GM04504 (cell line): ENCODE results near the gene POLR2I.
"Not testable (repeated sequence)": the region's sequence is repeated elsewhere in the genome, so short reads cannot be mapped to it uniquely, and the experiment has no call there.

Experiments
- DNase-seq: peaks from one replicate; pipeline ENCODE4 v3.0.0-alpha.2; 2012; ENCODE audit warnings: low read depth

POLR2I gene

DNA sequence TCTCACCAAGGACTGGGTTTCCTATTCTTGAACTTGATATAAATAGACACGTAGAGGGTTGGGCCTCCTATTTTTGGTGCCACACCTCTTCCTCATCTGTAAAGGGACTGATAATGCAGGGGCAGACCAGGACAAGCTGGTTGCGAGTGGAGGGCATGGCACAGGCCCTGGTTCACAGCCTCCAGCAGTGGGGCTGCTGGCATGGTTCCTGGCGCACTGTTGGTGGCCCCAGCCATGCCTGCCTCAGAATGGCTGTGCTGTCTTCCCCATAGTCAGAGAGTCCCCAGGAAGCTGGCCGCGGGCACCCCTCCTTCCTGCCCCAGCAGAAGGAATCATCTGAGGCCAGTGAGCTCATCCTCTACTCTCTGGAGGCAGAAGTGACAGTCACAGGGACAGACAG is 14.2 kb downstream of the POLR2I start:
- no peak for DNase-seq

DNA sequence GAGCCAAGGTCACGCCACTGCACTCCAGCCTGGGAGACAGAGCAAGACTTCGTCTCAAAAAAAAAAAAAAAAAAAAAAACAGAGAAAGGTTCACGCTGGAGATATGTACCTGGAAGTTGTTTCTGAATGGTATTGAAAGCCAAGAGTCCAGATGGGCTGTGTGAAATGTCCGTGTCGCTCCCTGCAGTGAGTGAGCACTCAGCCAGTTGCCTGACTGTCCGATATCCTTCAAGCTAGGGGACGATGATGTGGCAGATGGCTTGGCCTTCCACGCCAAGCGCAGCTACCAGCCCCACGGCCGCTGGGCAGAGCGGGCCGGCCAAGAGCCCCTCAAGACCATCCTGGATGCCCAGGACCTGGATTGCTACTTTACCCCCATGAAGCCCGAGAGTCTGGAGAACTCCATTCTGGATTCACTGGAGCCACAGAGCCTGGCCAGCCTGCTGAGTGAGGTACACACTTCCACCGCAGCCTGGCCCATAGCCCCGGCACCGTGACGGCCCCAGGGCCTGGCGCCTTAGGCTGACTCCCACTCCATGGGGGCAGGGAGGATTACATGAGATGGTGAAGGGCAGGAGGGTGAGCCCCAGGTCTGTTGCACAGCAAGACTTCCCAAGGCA is 15.4 kb downstream of the POLR2I start:
- no peak for DNase-seq

DNA sequence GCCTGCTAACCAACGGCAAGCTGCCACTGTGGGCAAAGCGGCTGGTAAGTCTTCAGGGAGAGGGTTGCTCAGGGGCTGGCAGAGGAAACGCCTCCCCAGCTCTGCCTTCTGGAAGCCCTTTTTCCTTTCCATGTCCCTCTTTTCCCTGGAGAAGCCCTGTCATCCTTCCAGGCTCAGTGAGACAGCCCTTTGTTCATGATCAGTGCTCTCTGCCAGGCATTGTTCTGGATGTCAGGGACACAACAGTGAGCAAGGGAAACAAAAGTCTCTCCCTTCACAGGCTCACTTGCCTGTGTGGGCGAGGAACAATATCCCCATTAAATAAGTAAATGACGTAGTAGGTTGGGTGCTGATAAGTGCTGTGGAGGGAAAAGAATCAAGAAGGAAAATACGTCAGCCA is 17.6 kb downstream of the POLR2I start:
- no peak for DNase-seq

DNA sequence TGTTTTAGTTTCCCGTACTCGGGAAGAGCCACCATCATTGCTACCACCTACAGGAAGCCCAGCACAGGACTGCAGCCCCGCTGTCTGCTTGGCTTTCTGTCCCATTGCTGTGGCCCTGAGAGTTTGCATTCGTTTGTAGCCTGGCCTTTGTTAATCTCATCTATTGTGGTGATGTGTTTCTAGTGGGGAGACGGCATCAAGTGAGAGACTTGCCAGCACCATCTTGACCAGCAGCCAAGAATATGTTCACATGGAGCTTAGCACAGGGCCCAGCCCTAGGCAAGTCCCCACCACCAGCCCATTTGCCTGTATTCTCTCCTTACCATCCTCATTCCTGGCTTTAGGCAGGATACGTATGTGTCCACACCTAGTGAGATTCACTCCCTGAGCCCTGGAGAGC is 21.0 kb downstream of the POLR2I start:
- no peak for DNase-seq

DNA sequence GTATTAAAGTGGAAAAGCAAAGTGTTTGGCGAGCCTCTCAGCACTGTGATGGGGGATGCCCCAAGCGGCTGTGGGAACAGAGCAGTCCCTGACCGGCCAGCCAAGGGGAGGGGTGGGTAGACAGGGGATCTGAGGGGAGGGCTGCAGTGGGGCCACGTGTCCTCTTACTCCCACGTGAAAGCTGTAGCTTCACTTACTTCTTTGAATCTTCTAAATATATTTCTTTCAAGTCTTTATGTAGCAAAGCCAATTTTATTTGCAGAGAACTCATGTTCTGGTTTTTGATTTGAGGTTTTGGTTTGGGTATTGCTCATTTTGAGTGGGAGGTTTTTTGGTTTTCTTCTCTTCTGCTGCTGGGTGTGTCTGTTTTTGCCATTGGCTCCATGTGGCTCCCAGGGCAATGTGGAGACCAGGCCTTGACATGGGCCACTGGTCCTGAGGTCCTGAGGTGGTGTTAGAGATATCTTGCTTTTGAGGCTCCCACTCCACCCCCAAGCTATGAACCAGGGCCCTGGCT is 21.5 kb downstream of the POLR2I start:
- no peak for DNase-seq

DNA sequence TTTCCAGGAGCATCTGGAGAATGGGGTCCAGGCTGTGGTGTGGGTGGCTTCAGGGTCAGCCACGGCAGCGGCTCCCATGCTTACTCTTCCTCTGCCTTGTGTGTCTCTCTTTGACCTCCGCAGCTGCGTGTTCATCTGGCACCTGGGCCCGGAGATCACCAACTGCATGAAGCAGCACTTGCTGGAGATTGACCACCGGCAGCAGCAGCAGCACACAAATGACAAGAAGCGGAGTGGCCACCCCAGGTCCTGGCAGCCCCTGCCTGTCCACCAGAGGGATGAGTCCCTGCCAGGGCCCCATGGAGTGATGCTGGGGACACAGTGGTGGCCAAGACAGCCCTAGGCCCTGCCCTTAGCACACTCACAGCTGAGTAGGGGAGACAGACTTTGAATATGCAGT is 22.1 kb downstream of the POLR2I start:
- no peak for DNase-seq

DNA sequence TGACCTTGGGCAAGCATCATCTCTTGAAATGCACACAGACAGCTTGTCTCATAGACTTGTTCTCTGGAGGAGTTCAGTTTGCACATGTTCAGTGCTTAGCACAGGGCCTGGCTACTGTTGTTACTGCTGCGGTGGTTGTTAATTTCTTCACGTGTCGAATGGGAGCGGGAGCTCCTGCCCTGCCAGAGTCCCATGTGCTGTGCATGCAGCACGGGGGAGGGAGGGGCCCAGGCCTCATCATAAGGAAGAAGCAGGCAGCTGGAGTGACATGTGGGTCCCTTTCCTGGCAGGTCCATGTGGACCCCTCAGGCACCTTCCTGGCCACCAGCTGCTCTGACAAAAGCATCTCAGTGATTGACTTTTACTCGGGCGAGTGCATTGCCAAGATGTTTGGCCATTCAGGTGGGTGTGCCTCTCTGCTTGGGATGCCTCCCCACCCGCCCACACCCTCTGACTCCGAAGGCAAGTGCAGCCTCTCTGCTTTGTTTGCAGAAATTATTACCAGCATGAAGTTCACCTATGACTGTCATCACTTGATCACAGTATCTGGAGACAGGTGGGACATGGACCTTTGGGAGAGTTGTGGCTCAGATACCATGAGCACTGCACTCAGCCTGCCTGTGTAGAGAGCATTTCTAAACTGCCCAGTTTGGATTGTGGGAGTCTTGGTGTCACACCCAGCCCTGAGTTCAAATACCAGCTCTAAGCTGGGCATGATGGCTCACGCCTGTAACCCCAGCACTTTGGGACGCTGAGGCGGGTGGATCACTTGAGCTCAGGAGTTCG is 23.6 kb downstream of the POLR2I start:
- no peak for DNase-seq

DNA sequence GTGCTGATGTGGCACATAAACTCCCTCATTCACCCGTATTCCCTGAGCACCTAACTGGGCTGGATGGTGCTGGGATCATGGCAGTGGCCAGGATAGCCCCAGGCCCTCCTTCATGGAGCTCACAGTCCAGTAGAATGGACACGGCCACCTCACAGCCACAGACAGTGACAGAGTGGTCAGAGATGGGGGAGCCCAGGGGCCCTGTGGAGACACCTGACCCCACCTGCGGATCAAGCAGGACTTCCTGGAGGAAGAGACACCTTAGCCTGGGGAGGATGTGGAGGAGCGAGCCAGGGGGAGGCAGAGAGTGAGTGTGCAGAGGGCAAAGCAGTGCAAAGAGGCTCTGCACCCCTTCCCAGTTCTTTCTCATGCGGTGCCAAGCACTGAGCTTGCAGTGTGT is 24.8 kb downstream of the POLR2I start:
- DNase-seq = no peak

DNA sequence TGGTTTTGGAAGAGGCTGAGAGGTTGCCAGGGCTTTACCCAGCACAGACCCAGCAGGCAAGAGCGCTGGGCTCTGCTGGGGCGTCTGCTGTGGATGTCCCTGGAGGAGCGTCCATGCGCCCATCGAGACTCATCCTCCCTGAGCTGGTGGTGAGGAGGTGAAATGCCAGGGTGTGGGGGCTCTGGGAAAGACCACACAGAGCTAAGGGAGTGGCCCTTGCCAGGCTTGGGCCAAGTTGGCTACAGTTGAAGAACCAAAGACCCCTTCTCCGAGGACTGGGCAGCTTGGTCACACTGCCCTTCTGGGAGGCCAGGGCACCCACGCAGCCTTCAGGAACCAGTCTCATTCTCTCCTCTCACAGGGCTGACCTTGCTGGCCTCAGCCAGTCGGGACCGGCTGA is 28.3 kb downstream of the POLR2I start:
- DNase-seq = no peak

DNA sequence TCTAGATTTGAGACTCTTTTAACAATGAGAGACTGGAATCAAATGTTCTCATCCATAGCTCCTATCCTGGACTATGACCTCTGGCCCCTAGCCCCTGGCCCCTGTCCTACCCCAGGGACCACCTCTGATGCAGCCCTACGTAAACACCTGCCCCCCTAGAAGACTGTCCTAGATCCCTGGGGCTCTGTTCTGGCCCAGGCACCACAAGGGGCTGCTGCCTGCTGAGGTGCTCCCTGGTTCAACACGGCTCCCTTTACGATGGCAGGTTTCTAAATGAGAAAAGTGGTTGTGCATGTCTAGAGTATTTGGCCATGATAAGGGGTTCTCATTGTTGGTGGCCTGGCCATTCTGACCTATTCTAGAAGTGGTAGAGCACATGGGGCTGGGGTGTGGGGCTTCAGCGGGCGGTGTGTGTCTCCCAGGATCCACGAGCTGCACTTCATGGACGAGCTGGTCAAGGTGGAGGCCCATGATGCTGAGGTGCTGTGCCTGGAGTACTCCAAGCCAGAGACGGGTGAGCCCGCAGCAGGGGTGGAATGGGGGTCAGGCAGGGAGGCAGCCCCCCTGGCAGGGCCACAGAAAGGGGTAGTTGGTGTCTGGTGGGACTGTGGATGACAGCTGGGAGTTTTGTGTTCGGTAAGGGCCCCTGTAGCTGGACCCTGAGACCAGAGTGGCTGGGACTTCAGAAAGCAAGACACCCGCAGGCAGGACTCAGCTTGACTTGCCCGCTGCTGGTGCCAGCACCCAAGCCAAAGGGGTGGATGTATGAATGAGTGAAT is 30.3 kb downstream of the POLR2I start:
- no peak for DNase-seq

DNA sequence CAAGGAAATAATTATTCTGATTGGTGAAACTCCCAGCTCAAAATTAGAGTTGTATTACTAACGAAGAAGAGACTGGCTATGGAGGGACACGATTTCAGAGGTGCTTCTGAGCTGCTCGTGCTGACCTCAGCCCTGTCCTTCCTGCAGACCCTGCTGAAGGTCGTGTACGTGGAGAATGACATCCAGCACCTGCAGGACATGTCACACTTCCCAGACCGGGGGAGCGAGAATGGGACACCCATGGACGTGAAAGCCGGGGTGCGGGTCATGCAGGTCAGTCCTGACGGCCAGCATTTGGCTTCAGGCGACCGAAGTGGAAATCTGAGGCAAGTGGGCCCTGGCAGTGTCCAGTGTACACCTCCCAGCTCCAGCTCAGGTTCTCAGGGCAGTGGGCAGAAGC is 31.8 kb downstream of the POLR2I start:
- no peak for DNase-seq

DNA sequence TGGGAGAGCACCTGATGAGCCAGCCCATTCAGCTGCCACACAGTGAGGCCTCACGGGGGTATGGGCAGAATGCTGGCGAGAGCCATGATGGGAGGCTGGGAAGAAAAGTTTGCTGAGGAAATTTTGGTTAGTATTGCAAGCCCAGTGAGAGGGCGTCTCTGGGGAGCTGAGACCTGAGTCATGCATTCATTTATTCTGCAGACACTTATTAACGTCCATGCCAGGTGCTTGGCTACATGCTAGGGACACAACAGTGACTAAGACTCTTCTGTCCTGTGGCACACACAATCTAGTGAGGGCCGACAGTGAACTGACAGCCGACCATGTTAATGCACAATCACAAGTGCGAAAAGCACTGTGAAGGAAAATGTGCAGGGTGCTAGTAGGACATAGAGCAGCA is 32.8 kb downstream of the POLR2I start:
- DNase-seq = no peak

DNA sequence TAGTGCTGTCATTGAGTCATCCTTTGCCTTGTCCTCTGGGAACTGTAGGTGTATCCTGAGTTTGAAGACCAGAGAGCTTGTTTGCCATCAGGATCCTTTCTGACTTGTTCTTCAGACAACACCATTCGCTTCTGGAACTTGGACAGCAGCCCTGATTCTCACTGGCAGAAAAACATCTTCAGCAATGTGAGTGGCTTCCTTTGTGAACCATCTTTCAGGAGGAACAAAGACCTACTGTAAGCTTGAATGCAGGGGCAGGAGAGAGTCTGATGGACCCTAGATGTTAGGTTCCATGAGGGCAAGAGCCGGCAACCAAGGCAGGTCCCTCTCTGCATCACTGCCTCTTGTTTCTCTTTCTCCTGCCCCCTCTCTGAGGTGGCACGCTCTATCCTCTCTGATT is 33.3 kb downstream of the POLR2I start:
- DNase-seq = no peak

DNA sequence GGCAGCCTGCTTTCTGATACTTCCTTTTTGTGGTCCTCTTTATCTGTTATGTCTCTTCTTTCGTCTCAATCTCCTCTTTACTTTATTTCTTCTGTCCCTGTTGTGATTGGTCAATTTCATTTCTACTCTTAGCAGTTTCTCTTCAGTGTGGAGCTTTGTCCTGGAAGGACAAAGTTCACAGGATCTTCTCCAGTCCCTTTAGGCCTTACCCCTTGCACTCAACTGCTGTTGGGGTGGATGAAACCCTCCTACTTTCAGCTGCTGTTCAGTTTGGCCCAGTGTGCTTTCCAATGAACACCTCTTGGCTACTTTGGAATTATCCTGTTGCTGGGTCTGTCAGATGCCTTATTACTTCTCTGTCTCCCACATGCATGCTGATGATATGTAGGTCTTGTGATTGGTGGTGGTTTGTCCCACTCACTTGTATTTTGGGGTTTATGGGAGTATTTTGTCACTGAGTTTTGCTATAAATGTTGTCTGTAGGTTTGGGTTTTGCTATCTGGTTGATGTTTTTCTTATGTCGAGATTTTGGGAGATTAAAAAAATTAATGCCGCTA is 35.2 kb downstream of the POLR2I start:
- DNase-seq = no peak

DNA sequence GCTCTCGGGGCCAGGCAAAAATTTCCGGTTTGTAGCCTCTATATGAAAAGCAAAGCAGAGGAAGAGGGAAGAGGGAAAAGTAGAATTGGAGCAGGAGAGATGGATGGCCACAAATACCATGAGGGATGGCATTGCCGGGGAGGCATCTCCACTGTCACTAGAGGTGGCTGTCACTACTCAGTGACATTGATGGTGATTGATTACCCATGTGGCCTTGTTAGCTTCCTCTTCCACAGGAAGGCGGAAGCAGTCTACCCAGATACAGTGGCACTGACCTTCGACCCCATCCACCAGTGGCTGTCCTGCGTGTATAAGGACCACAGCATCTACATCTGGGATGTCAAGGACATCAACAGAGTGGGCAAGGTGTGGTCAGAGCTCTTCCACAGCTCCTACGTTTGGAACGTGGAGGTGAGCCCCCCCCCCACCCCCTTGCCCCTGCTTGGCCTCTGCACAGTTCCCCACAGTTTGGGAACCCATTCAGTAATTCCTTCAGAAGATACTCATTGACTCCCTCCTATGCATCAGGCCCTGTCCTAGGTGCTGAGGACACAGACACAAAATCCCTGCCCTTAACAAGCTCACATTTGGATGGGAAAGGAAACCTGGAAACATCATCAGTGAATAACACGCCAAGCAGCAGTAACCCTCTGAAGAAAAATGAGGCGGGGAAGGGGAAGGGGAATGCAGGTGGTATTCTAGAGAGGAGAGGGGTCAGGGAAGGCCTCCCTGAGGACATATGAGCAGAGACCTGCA is 41.4 kb downstream of the POLR2I start:
- DNase-seq = no peak

DNA sequence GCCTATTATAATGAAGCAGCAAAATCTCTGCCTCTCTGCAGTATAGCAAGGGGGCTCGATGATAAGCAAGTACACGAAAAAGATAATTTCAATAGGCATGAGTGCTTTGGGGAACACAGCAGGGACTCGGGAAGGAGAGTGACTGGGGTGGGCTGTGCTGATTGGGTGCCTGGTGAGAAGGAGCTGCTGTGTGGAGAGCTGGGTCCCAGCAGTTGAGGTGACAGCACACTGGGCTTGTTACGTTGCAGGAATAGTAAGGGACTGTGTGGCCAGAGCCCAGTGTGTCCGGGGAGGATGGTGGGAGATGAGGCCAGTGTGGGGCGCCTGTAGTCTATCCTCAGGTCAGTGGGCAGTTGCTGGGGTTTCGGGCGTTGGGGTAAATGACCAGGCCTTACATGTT is 42.6 kb downstream of the POLR2I start:
- DNase-seq = no peak

DNA sequence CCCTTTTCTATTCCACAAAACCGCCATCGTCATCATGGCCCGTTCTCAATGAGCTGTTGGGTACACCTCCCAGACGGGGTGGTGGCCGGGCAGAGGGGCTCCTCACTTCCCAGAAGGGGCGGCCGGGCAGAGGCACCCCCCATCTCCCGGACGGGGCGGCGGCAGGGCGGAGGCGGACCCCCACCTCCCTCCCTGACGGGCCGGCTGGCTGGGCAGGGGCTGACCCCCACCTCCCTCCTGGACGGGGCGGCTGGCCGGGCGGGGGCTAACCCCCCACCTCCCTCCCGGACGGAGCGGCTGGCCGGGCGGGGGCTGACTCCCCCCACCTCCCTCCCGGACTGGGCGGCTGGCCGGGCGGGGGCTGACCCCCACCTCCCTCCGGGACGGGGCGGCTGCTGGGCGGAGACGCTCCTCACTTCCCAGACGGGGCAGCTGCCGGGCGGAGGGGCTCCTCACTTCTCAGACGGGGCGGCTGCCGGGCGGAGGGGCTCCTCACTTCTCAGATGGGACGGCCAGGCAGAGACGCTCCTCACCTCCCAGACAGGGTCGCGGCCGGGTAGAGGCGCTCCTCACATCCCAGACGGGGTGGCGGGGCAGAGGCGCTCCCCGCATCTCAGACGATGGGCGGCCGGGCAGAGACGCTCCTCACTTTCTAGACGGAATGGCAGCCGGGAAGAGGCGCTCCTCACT is 45.7 kb downstream of the POLR2I start:
- not testable (repeated sequence) for DNase-seq

DNA sequence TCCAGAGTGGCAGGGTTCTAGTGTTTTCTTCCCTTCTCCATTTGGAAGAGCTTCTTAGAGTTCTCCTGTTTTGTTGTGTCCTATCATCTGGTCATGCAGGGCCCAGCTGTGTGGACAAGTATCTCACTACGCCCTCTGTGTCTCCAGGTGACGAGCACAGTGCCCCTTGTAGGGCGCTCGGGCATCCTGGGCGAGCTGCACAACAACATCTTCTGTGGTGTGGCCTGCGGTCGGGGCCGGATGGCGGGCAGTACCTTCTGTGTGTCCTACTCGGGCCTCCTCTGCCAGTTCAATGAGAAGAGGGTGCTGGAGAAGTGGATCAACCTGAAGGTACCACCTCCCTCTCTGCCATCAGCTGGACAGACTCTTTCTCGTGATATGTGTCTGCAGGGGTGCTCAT is 47.0 kb downstream of the POLR2I start:
- DNase-seq = no peak

DNA sequence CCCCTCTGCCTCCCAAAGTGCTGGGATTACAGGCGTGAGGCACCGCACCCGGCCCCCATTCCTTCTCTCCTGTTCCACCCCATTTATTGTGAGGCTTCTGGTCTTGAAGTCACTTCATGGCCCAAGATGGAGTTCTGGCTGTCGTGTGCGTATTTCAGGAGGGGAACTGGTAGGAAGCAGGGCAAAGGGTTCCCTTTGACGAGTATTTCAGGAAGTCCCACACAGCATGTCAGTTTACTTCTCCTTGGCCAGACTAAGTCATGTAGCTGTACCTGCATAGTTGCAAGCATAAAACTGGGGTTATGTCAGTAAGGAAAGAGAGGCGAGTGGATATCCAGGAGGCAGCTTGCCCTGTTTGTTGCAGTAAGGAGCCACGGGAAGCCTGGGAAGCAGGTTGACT is 49.8 kb downstream of the POLR2I start:
- no peak for DNase-seq
